ENCODE data around the gene DNAJC3.

DNAJC3 gene

DNA sequence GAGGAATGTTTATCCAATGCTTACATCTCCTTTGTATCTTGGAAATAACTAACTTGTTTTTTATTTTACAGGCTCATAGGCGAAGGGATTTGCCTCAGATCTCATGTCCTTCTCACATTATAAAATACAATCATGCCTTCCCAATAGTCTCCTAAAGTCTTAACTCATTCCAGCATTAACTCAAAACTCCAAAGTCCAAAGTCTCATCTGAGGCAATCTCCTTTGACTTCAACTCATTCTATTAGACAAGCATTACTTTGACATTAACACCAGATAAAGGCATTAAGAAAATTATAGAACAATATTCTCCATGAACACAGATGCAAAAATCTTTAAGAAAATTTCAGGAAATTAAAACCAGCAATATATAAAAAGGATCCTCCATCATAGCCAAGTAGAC, 137.6 kb downstream of the DNAJC3 start:
- H3F3A ChIP-seq (ENCODE audit: low read depth) = no peaks in the 10 kb centered on the region
- no peak overlapping the region for H3K9ac ChIP-seq (ENCODE audit: low read depth, low read length, poor library complexity, severe bottlenecking)
- no peaks in the 10 kb centered on the region for H3K9me2 ChIP-seq (replicated peaks; ENCODE audit: low read depth, low read length)
- H2AFZ ChIP-seq (ENCODE audit: low read length) = no peak overlapping the region
- no peak overlapping the region for H3K4me2 ChIP-seq (ENCODE audit: low read depth, low read length, poor library complexity, severe bottlenecking)
- no peaks in the 10 kb centered on the region for H3K27me3 ChIP-seq (ENCODE audit: insufficient read depth, low read length, poor library complexity, severe bottlenecking)
- H3K4me1 ChIP-seq (ENCODE audit: insufficient read depth, low read length, poor library complexity, severe bottlenecking) = no peaks in the 10 kb centered on the region
- H3K36me3 ChIP-seq (ENCODE audit: insufficient read depth, low read length) = no peaks in the 10 kb centered on the region
- TF ChIP-seq, protein P1, sequence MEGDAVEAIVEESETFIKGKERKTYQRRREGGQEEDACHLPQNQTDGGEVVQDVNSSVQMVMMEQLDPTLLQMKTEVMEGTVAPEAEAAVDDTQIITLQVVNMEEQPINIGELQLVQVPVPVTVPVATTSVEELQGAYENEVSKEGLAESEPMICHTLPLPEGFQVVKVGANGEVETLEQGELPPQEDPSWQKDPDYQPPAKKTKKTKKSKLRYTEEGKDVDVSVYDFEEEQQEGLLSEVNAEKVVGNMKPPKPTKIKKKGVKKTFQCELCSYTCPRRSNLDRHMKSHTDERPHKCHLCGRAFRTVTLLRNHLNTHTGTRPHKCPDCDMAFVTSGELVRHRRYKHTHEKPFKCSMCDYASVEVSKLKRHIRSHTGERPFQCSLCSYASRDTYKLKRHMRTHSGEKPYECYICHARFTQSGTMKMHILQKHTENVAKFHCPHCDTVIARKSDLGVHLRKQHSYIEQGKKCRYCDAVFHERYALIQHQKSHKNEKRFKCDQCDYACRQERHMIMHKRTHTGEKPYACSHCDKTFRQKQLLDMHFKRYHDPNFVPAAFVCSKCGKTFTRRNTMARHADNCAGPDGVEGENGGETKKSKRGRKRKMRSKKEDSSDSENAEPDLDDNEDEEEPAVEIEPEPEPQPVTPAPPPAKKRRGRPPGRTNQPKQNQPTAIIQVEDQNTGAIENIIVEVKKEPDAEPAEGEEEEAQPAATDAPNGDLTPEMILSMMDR (conservative IDR thresholded peaks at IDR 0.05; ENCODE audit: low read length) = no peak
- no peak for TF ChIP-seq EZH2phosphoT487 (IDR thresholded peaks at IDR 0.05; ENCODE audit: borderline replicate concordance)
- H3K9me3 ChIP-seq (ENCODE audit: insufficient read depth, low read depth, low read length) = no peaks in the 10 kb centered on the region
- H4K20me1 ChIP-seq (ENCODE audit: insufficient read depth, low read length, poor library complexity, severe bottlenecking) = no peaks in the 10 kb centered on the region
- H3K79me2 ChIP-seq (ENCODE audit: insufficient read depth, low read length) = no peaks in the 10 kb centered on the region
- no peak overlapping the region for H3K4me3 ChIP-seq (ENCODE audit: low read length, poor library complexity, severe bottlenecking)

DNA sequence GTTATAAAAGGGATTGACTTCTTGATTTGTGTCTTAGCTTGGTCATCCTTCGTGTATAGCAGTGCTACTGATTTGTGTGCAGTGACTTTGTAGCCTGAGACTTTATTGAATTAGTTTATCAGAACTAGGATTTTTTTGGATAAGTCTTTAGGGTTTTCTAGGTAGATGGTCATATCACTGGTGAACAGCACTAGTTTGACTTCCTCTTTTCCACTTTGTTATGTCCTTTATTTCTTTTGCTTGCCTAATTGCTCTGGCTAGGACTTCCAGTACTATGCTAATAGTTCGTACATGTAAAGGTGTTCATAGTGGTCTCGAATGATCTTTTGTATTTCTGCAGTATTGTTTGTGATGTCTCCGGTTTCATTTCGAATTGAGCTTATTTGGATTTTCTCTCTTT, 145.4 kb downstream of the DNAJC3 start:
- Histone ChIP-seq H3K9me2 (replicated peaks; ENCODE audit: low read depth, low read length) (no peaks in the 10 kb centered on the region), H3K4me1 (ENCODE audit: insufficient read depth, low read length, poor library complexity, severe bottlenecking) (no peaks in the 10 kb centered on the region), H3K9ac (ENCODE audit: low read depth, low read length, poor library complexity, severe bottlenecking) (no peak overlapping the region), H4K20me1 (ENCODE audit: insufficient read depth, low read length, poor library complexity, severe bottlenecking) (no peaks in the 10 kb centered on the region), H3K36me3 (ENCODE audit: insufficient read depth, low read length) (no peaks in the 10 kb centered on the region), H3K4me3 (ENCODE audit: low read length, poor library complexity, severe bottlenecking) (no peak overlapping the region), H3F3A (ENCODE audit: low read depth) (no peaks in the 10 kb centered on the region), H3K4me2 (ENCODE audit: low read depth, low read length, poor library complexity, severe bottlenecking) (no peak overlapping the region), H3K79me2 (ENCODE audit: insufficient read depth, low read length) (no peaks in the 10 kb centered on the region), H3K9me3 (ENCODE audit: insufficient read depth, low read depth, low read length) (no peaks in the 10 kb centered on the region), H3K27me3 (ENCODE audit: insufficient read depth, low read length, poor library complexity, severe bottlenecking) (no peaks in the 10 kb centered on the region), H2AFZ (ENCODE audit: low read length) (no peak overlapping the region)
- TF ChIP-seq, protein P1 (conservative IDR thresholded peaks at IDR 0.05; ENCODE audit: low read length) = no peak
- TF ChIP-seq EZH2phosphoT487 (IDR thresholded peaks at IDR 0.05; ENCODE audit: borderline replicate concordance) = no peak

DNA sequence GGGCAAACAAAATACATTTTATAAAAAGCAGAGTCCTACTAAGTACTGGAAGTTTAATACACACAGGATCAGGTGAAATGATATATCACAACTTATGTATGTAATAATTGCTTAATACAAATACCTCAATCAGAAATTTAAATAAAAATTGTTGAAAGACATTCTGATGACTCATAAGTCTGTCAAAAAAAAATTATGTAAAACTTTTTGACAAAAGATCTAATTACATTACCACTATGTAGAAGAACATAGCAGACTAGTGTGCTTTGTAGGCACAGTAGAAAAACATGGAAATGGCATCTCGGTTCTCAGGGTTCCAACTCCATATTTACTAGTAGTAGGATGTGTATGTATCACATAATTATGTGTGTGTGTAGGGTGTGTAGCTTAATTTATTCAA, 156.2 kb downstream of the DNAJC3 start:
- H3K27me3 ChIP-seq (ENCODE audit: insufficient read depth, low read length, poor library complexity, severe bottlenecking) = no peaks in the 10 kb centered on the region
- no peaks in the 10 kb centered on the region for H3K79me2 ChIP-seq (ENCODE audit: insufficient read depth, low read length)
- no peak overlapping the region for H3K9ac ChIP-seq (ENCODE audit: low read depth, low read length, poor library complexity, severe bottlenecking)
- no peak overlapping the region for H3K4me3 ChIP-seq (ENCODE audit: low read length, poor library complexity, severe bottlenecking)
- H2AFZ ChIP-seq (ENCODE audit: low read length) = no peak overlapping the region
- no peaks in the 10 kb centered on the region for H3K4me1 ChIP-seq (ENCODE audit: insufficient read depth, low read length, poor library complexity, severe bottlenecking)
- H4K20me1 ChIP-seq (ENCODE audit: insufficient read depth, low read length, poor library complexity, severe bottlenecking) = no peaks in the 10 kb centered on the region
- no peak overlapping the region for H3K4me2 ChIP-seq (ENCODE audit: low read depth, low read length, poor library complexity, severe bottlenecking)
- no peaks in the 10 kb centered on the region for H3K9me2 ChIP-seq (replicated peaks; ENCODE audit: low read depth, low read length)
- no peak for TF ChIP-seq EZH2phosphoT487 (IDR thresholded peaks at IDR 0.05; ENCODE audit: borderline replicate concordance)
- TF ChIP-seq, protein P1 (conservative IDR thresholded peaks at IDR 0.05; ENCODE audit: low read length) = no peak
- H3K36me3 ChIP-seq (ENCODE audit: insufficient read depth, low read length) = no peaks in the 10 kb centered on the region
- H3F3A ChIP-seq (ENCODE audit: low read depth) = no peaks in the 10 kb centered on the region
- no peaks in the 10 kb centered on the region for H3K9me3 ChIP-seq (ENCODE audit: insufficient read depth, low read depth, low read length)
